Prostate gland (tissue), 2 donors: ENCODE results near the gene UBAC2. TPM values are rescaled to one million over a fixed set of nuclear protein-coding genes. Genes with fewer than 3 reads are reported as not detected.

Source experiments
- DNase-seq: peaks from one replicate; pipeline ENCODE4 v3.0.0-alpha.2; 2019; ENCODE audit warnings: low spot score
- H3K27ac ChIP-seq, 2 donors: fragments of 200-600 bp; sonication (generic); 2 replicates each; pipeline ENCODE4 v1.5.1; 2017 to 2019
- H3K27me3 ChIP-seq: fragments of 200-600 bp; sonication (generic); replicated peaks from 2 replicates; pipeline ENCODE4 v1.5.1; 2019; ENCODE audit not compliant: insufficient read depth
- H3K36me3 ChIP-seq, 2 donors: fragments of 200-600 bp; sonication (generic); 1 replicate in 1 of 2; 2 replicates in 1 of 2; pipeline versions ENCODE4 v1.5.1 to v1.8.1; 2017 to 2019
- H3K4me1 ChIP-seq: fragments of 200-600 bp; sonication (generic); replicated peaks from 2 replicates; pipeline ENCODE4 v1.5.1; 2019
- H3K4me3 ChIP-seq, 2 donors: fragments of 200-600 bp; sonication (generic); 2 replicates each; pipeline ENCODE4 v1.5.1; 2017 to 2019
- H3K9me3 ChIP-seq: fragments of 200-600 bp; sonication (generic); 2 replicates; pipeline ENCODE4 v1.5.1; 2017
- CTCF ChIP-seq, 4 experiments: fragments of 200-600 bp in 2 of 4; fragments of 450-650 bp in 2 of 4; sonication (generic) in 2 of 4; IDR thresholded peaks; 1 replicate in 3 of 4; 2 replicates in 1 of 4; pipeline ENCODE4 v1.5.1; 2016 to 2019; ENCODE audit warnings: antibody characterized with exemption in 4 of 4, mild to moderate bottlenecking in 2 of 4, moderate library complexity in 2 of 4
- POLR2A ChIP-seq: fragments of 450-650 bp; IDR thresholded peaks from one replicate; pipeline ENCODE4 v1.6.1; 2016; ENCODE audit warnings: antibody characterized with exemption, mild to moderate bottlenecking
- POLR2AphosphoS5 ChIP-seq: sonication (generic); formaldehyde crosslinking; IDR thresholded peaks from one replicate; pipeline ENCODE4 v1.6.1; 2017; ENCODE audit warnings: antibody characterized with exemption
- WGBS: methylation state at CpG from one replicate; pipeline ENCODE4 v1.1.5; 2018; 5-methylcytosine and 5-hydroxymethylcytosine counted together
- intact Hi-C: fragments of 100-400 bp; cut with DNase I; formaldehyde crosslinking; loops from one replicate; pipeline ENCODE4 v1.14.2; 2022
- total RNA-seq, 2 donors: library from RNA; depleted of rRNA; stranded (reverse); fragments of >200 nt; gene quantifications; one replicate each; pipeline ENCODE4 v1.1.0, GENCODE V29; 2016

Gene UBAC2
- total RNA-seq, 2 donors from 2014 or later, result 60.7 to 86.9 TPM

DNA sequence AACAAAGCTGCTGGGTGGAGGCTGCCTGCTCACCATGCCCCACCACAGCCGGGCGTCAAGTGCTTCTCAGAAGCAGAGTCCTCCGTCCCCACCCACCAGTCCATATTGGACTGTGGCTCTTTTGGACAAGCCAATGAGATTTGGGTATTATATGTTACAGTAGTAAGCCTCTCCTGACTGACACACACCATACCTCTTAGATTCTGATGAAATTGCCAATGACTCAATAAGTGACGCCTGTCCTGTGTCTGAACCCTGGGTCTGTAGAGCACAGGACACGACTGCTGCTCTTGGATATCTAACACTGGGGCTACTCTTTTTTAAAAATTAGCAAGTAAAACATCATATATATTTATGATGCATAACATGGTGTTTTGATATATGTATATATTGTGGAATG is 44.8 kb upstream of the UBAC2 start:
- TF ChIP-seq POLR2A (no peak), CTCF (IDR thresholded peaks at IDR 0.05) (no peak), POLR2AphosphoS5 (no peak)
- intact Hi-C loops, result no loop called here
- 94% methylated on average over 5 of the region's 5 CpGs for WGBS

DNA sequence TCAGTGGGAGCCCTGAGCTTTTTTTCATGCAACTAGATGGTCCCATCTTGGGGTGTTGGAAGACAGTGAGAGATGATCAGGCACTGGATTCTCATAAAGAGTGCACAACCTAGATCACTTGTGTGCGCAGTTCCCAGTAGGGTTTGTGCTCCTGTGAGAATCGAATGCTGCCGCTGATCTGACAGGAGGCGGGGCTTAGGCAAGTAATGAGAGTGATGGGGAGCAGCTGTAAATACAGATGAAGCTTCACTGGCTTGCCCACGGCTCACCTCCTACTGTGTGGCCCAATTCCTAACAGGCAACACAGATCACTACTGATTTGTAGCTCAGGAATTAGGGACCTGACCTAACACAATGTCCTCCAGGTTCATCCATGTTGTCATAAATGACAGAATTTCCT is 43.6 kb upstream of the UBAC2 start:
- intact Hi-C loops, result no loop called here

More for the DNA sequence above, 44.8 kb upstream of the UBAC2 start:
- H3K9me3 ChIP-seq, result no peaks in the 10 kb centered on the region
- H3K27ac ChIP-seq, result no peak overlapping the region
- no peak for DNase-seq
- no peaks in the 10 kb centered on the region for H3K4me1 ChIP-seq
- H3K36me3 ChIP-seq, result no peaks in the 10 kb centered on the region
- no peaks in the 10 kb centered on the region for H3K27me3 ChIP-seq
- H3K4me3 ChIP-seq, result no peak overlapping the region

DNA sequence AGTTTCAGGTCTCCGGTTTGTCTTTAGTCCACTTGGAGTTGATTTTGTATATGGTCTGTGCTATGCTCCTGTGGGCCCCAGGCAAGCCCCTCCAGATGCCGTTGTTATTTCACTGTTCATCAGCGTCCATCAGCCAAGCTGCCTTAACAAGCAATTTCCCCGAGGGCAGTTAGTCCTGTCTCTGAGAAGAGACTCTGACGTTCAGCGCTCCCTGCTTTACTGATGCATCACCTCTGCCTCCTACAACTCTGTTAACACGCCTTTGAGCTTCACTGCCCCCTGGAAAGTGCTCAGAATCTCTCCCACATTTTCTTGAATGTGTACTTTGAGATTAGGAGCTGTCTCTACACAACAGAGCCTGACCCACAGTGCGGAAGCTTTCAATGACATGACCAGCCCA is 41.8 kb upstream of the UBAC2 start:
- no peak for DNase-seq
- no peaks in the 10 kb centered on the region for H3K27me3 ChIP-seq

More for the DNA sequence above, 43.6 kb upstream of the UBAC2 start:
- no peaks in the 10 kb centered on the region for H3K9me3 ChIP-seq
- H3K27ac ChIP-seq, result no peak overlapping the region
- WGBS, result 74% methylated on average over 5 of the region's 5 CpGs
- H3K27me3 ChIP-seq, result no peaks in the 10 kb centered on the region
- DNase-seq, result no peak
- H3K4me3 ChIP-seq, result no peak overlapping the region
- TF ChIP-seq CTCF (IDR thresholded peaks at IDR 0.05) (no peak), POLR2AphosphoS5 (no peak), POLR2A (no peak)
- H3K4me1 ChIP-seq, result no peaks in the 10 kb centered on the region
- H3K36me3 ChIP-seq, result no peaks in the 10 kb centered on the region

DNA sequence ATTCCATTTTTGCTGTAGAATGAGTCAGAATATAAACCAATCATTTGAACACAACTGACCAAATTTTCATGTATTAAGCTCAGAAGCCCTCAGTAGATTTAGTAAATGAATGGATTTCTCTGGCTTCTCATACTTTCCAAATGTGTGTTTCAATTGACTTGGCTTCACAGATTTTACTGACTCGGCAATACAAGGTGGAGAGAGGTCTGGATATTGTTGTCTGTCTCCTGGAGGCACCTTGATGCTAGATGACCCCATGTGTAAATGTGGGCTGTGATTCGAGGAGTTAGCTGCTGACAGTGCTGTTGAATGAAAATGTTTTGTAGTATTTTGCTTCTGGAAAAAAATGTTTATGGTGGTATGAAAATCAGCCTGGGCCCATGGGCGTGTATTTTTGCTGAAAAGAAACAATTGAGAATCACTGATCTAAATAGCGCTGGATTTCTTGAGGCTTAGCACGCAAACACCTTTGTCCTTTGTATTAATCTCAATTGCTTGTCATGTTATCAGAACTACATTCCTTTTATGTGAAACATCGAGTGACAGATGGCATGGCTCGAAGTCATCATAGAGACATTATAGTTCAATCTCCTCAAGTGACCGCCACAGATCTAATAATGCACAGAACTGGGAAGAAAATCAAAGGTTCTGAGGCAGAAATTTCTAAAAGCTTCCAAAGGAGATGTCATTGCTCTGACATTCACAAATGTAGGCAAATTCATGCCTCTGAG is 41.2 kb upstream of the UBAC2 start:
- no peaks in the 10 kb centered on the region for H3K9me3 ChIP-seq
- TF ChIP-seq POLR2A (no peak), CTCF (IDR thresholded peaks at IDR 0.05) (no peak), POLR2AphosphoS5 (no peak)
- no peak overlapping the region for H3K4me3 ChIP-seq
- WGBS, result 81% methylated on average over 8 of the region's 8 CpGs
- DNase-seq, result no peak
- no peaks in the 10 kb centered on the region for H3K27me3 ChIP-seq
- no peaks in the 10 kb centered on the region for H3K36me3 ChIP-seq
- no peaks in the 10 kb centered on the region for H3K4me1 ChIP-seq
- intact Hi-C loops, result no loop called here
- no peak overlapping the region for H3K27ac ChIP-seq

More for the DNA sequence above, 41.8 kb upstream of the UBAC2 start:
- WGBS, result 57% methylated on average over 8 of the region's 8 CpGs
- H3K9me3 ChIP-seq, result no peaks in the 10 kb centered on the region
- no peaks in the 10 kb centered on the region for H3K36me3 ChIP-seq
- TF ChIP-seq POLR2A (no peak), CTCF (IDR thresholded peaks at IDR 0.05) (no peak), POLR2AphosphoS5 (no peak)
- H3K4me1 ChIP-seq, result no peaks in the 10 kb centered on the region
- intact Hi-C loops, result no loop called here
- no peak overlapping the region for H3K4me3 ChIP-seq
- no peak overlapping the region for H3K27ac ChIP-seq

GRCh38 chr13:99160415-99160814 is 40.2 kb upstream of the UBAC2 start:
- 74% methylated on average over 4 of the region's 4 CpGs for WGBS
- intact Hi-C loops, result no loop called here
- no peak for DNase-seq
- no peak overlapping the region for H3K27ac ChIP-seq
- H3K4me3 ChIP-seq, result no peak overlapping the region
- no peaks in the 10 kb centered on the region for H3K9me3 ChIP-seq
- no peaks in the 10 kb centered on the region for H3K36me3 ChIP-seq
- H3K27me3 ChIP-seq, result no peaks in the 10 kb centered on the region
- no peaks in the 10 kb centered on the region for H3K4me1 ChIP-seq
- TF ChIP-seq CTCF (IDR thresholded peaks at IDR 0.05) (no peak), POLR2A (no peak), POLR2AphosphoS5 (no peak)
